HepG2 (cell line): Measurements from ENCODE around the gene ZFP36L2. TPM values are rescaled to one million over a fixed set of nuclear protein-coding genes. Genes with fewer than 3 reads are reported as not detected.

Experiments
- BCL6 ChIP-seq: IDR thresholded peaks from 2 replicates; pipeline ENCODE4 v1.6.1; 2016; ENCODE audit warnings: missing genetic modification reagents, missing compliant biosample characterization
- CBFB ChIP-seq: sonication (generic); formaldehyde crosslinking; IDR thresholded peaks from 2 replicates; pipeline ENCODE4 v1.4.0; 2020; ENCODE audit warnings: missing genetic modification reagents
- DMAP1 ChIP-seq: IDR thresholded peaks from 2 replicates; pipeline ENCODE4 v1.6.1; 2016
- DR1 ChIP-seq: sonication (generic); formaldehyde crosslinking; IDR thresholded peaks from 2 replicates; pipeline ENCODE4 v1.8.0; 2021; ENCODE audit warnings: mild to moderate bottlenecking, missing genetic modification reagents, inconsistent platforms
- GABPA ChIP-seq, 2 experiments: IDR thresholded peaks; 2 replicates each; pipeline ENCODE4 v1.6.1; 2011 to 2016; ENCODE audit warnings: low read depth in 2 of 2, low read length in 1 of 2, missing biosample characterization in 1 of 2, missing genetic modification characterization in 1 of 2
- HOXD1 ChIP-seq: sonication (generic); formaldehyde crosslinking; IDR thresholded peaks from 2 replicates; pipeline ENCODE4 v1.5.0; 2020; ENCODE audit warnings: missing genetic modification reagents
- NAIF1 ChIP-seq: sonication (generic); formaldehyde crosslinking; IDR thresholded peaks from 2 replicates; pipeline ENCODE4 v1.5.0; 2020; ENCODE audit warnings: mild to moderate bottlenecking, missing genetic modification reagents, borderline replicate concordance
- SIX4 ChIP-seq: sonication (generic); formaldehyde crosslinking; IDR thresholded peaks from 2 replicates; pipeline ENCODE4 v1.4.0; 2020; ENCODE audit warnings: missing genetic modification reagents
- SMARCC2 ChIP-seq: fragments of 450-650 bp; IDR thresholded peaks from 2 replicates; pipeline ENCODE4 v1.6.1; 2017; ENCODE audit warnings: antibody characterized with exemption, mild to moderate bottlenecking
- TOE1 ChIP-seq: sonication (generic); formaldehyde crosslinking; IDR thresholded peaks from 2 replicates; pipeline ENCODE4 v1.4.0; 2020; ENCODE audit warnings: mild to moderate bottlenecking, missing genetic modification reagents
- ZFY ChIP-seq: sonication (generic); formaldehyde crosslinking; IDR thresholded peaks from 2 replicates; pipeline ENCODE4 v1.4.0; 2020; ENCODE audit warnings: missing genetic modification reagents
- ZNF562 ChIP-seq: sonication (generic); formaldehyde crosslinking; IDR thresholded peaks from 2 replicates; pipeline ENCODE4 v1.8.0; 2022; ENCODE audit warnings: missing genetic modification reagents, borderline replicate concordance
- ZNF644 ChIP-seq: IDR thresholded peaks from 2 replicates; pipeline ENCODE4 v1.6.1; 2016; ENCODE audit warnings: low read depth
- ZNF879 ChIP-seq: sonication (generic); formaldehyde crosslinking; IDR thresholded peaks from 2 replicates; pipeline ENCODE4 v1.8.1; 2023; ENCODE audit warnings: missing genetic modification reagents
- ZSCAN20 ChIP-seq: sonication (generic); formaldehyde crosslinking; IDR thresholded peaks from 2 replicates; pipeline ENCODE4 v1.4.0; 2020; ENCODE audit warnings: missing genetic modification reagents, mild to moderate bottlenecking, borderline replicate concordance
- polyA plus RNA-seq, 8 experiments: library from polyadenylated mRNA; depleted of rRNA in 3 of 8; stranded (reverse) in 7 of 8; unstranded in 1 of 8; fragments of >200 nt; fragmentation: Illumina TruSeq in 4 of 8; extraction: Trizol in 4 of 8; gene quantifications; 2 replicates each; pipeline versions ENCODE4 v1.2.1 to v1.2.3, GENCODE V29; 2011 to 2016; ENCODE audit warnings: low read depth in 4 of 8, missing spikeins in 1 of 8, mixed read lengths in 1 of 8; ENCODE audit not compliant: insufficient read depth in 1 of 8
- total RNA-seq, 5 experiments: library from RNA; depleted of rRNA; stranded (reverse); fragments of >200 nt; fragmentation: Illumina TruSeq; extraction: Trizol; gene quantifications; 2 replicates each; pipeline ENCODE4 v1.2.3, GENCODE V29; 2016; ENCODE audit warnings: low read depth in 1 of 5
- TF ChIP-seq, protein P1 (sequence below): IDR thresholded peaks from 2 replicates; pipeline ENCODE4 v1.6.1; 2016; ENCODE audit warnings: missing compliant biosample characterization, missing genetic modification reagents, borderline replicate concordance
- TF ChIP-seq, protein P2 (sequence below): sonication (generic); formaldehyde crosslinking; IDR thresholded peaks from 2 replicates; pipeline ENCODE4 v1.5.1; 2020; ENCODE audit warnings: missing genetic modification reagents, mild to moderate bottlenecking, borderline replicate concordance
- TF ChIP-seq, protein P3 (sequence below): sonication (generic); formaldehyde crosslinking; IDR thresholded peaks from 2 replicates; pipeline ENCODE4 v1.5.1; 2020; ENCODE audit warnings: mild to moderate bottlenecking, moderate library complexity, missing genetic modification reagents
- TF ChIP-seq, protein P4 (sequence below): sonication (generic); formaldehyde crosslinking; IDR thresholded peaks from 2 replicates; pipeline ENCODE4; 2020; ENCODE audit warnings: missing genetic modification reagents, mild to moderate bottlenecking, borderline replicate concordance

ZFP36L2 gene
- total and polyA plus RNA-seq, 2 of the 13 experiments (the other 11 are each of a cell fraction or from before 2014, with no cell fraction given), result 11.2 to 21.8 TPM

DNA sequence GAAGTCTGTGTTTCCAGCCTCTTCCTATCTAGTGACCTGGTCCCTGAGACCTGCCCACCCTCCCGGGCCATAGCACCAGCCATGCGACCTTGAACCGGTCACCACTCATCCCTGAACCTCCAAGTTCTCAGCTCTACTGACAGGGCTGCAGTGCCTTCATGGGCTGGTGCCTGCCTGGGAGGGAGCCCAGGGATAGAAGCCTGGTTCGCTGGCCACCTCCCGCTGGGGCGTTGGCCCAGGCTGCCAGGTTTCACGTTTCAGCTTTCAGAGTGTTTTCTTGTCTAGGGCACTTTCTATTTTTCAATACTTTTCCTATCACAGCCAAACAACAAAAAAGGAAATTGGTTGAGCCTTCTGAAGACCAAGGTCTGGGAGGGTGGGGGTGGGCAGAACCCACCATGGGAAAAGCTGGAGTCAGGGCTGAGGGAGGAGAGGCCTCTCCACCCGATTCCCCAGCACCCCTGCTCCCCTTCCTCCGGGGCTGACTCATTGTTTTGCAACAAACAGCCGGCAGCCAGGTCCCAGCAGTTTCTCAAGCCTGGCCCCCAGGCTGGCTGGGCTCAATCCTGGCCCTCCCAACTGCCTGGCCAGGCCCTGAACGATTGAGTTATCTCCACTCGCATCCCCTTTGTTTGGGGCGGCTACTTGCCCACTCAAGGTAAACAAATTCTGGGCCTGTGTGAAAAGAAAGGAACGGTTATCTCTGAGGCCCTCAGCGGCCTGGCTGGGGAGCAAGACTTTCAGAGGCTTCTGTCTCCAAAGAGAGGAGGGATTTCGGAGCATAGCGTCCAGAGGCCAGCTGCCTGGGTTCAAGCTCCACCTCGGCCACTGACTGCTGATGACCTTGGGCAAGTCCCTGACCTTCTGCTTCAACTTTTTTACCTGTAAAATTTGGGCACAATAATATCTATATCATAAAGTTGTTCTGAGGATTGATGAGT lies 47.5 kb downstream of the ZFP36L2 start (continued):
- TF ChIP-seq, protein P1, sequence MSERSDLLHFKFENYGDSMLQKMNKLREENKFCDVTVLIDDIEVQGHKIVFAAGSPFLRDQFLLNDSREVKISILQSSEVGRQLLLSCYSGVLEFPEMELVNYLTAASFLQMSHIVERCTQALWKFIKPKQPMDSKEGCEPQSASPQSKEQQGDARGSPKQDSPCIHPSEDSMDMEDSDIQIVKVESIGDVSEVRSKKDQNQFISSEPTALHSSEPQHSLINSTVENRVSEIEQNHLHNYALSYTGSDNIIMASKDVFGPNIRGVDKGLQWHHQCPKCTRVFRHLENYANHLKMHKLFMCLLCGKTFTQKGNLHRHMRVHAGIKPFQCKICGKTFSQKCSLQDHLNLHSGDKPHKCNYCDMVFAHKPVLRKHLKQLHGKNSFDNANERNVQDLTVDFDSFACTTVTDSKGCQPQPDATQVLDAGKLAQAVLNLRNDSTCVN (CRISPR knock-in tag), result peak; percentile 44
- peak; percentile 58; the same call in 1 of the 2 replicates for TF ChIP-seq BCL6 (CRISPR knock-in tag)
- TF ChIP-seq, protein P2, sequence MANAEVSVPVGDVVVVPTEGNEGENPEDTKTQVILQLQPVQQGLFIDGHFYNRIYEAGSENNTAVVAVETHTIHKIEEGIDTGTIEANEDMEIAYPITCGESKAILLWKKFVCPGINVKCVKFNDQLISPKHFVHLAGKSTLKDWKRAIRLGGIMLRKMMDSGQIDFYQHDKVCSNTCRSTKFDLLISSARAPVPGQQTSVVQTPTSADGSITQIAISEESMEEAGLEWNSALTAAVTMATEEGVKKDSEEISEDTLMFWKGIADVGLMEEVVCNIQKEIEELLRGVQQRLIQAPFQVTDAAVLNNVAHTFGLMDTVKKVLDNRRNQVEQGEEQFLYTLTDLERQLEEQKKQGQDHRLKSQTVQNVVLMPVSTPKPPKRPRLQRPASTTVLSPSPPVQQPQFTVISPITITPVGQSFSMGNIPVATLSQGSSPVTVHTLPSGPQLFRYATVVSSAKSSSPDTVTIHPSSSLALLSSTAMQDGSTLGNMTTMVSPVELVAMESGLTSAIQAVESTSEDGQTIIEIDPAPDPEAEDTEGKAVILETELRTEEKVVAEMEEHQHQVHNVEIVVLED (CRISPR knock-in tag), result peak; percentile 25; the same call in 1 of the 2 replicates
- TF ChIP-seq ZSCAN20 (CRISPR knock-in tag), result peak; percentile 72; the same call in 1 of the 2 replicates
- TF ChIP-seq GABPA (IDR thresholded peaks at IDR 0.05; ENCODE audit: low read depth, low read length), result no peak
- TF ChIP-seq GABPA (CRISPR knock-in tag; IDR thresholded peaks at IDR 0.05; ENCODE audit: low read depth), result peak; percentile 32; the same call in 1 of the 2 replicates
- TF ChIP-seq SIX4, result peak; percentile 23; the same call in 1 of the 2 replicates
- peak; percentile 91 for TF ChIP-seq ZNF644 (CRISPR knock-in tag)
- TF ChIP-seq TOE1, result 0 out of 2 replicates have a peak, but pooled peaks have one; percentile 50
- TF ChIP-seq SMARCC2, result no peak
- TF ChIP-seq ZFY, result peak; percentile 89
- no peak; the same call in 1 of the 2 replicates for TF ChIP-seq HOXD1
- TF ChIP-seq NAIF1 (CRISPR knock-in tag), result 0 out of 2 replicates have a peak, but pooled peaks have one; percentile 36
- TF ChIP-seq DMAP1 (CRISPR knock-in tag), result 0 out of 2 replicates have a peak, but pooled peaks have one; percentile 64
- TF ChIP-seq ZNF562 (CRISPR knock-in tag), result no peak
- 0 out of 2 replicates have a peak, but pooled peaks have one; percentile 48 for TF ChIP-seq DR1
- TF ChIP-seq, protein P3, sequence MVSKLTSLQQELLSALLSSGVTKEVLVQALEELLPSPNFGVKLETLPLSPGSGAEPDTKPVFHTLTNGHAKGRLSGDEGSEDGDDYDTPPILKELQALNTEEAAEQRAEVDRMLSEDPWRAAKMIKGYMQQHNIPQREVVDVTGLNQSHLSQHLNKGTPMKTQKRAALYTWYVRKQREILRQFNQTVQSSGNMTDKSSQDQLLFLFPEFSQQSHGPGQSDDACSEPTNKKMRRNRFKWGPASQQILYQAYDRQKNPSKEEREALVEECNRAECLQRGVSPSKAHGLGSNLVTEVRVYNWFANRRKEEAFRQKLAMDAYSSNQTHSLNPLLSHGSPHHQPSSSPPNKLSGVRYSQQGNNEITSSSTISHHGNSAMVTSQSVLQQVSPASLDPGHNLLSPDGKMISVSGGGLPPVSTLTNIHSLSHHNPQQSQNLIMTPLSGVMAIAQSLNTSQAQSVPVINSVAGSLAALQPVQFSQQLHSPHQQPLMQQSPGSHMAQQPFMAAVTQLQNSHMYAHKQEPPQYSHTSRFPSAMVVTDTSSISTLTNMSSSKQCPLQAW, result peak; percentile 72; the same call in 1 of the 2 replicates
- TF ChIP-seq, protein P4, sequence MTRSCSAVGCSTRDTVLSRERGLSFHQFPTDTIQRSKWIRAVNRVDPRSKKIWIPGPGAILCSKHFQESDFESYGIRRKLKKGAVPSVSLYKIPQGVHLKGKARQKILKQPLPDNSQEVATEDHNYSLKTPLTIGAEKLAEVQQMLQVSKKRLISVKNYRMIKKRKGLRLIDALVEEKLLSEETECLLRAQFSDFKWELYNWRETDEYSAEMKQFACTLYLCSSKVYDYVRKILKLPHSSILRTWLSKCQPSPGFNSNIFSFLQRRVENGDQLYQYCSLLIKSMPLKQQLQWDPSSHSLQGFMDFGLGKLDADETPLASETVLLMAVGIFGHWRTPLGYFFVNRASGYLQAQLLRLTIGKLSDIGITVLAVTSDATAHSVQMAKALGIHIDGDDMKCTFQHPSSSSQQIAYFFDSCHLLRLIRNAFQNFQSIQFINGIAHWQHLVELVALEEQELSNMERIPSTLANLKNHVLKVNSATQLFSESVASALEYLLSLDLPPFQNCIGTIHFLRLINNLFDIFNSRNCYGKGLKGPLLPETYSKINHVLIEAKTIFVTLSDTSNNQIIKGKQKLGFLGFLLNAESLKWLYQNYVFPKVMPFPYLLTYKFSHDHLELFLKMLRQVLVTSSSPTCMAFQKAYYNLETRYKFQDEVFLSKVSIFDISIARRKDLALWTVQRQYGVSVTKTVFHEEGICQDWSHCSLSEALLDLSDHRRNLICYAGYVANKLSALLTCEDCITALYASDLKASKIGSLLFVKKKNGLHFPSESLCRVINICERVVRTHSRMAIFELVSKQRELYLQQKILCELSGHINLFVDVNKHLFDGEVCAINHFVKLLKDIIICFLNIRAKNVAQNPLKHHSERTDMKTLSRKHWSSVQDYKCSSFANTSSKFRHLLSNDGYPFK (CRISPR knock-in tag), result peak; percentile 38; the same call in 1 of the 2 replicates
- no peak for TF ChIP-seq CBFB (CRISPR knock-in tag)
- TF ChIP-seq ZNF879 (CRISPR knock-in tag), result no peak
